ENCODE measurements around the gene C1QTNF6.

C1QTNF6 gene

DNA sequence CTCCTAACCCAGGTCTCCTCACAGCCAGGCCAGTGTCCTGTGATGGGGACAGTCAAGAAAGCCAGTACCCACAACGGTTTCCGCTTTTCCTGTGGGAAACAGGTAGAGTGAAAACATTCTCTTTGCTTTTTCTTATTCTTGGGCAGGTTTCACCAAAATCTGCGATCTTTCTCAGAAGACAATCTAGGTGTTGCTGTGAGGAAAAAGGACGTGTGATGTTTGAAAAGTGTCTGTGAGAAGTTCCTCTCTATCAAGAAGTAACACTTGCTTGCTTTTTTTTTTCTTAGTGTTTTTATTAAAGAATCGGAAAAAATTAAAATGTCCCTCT is 29.1 kb downstream of the C1QTNF6 start:
- H3K4me3 ChIP-seq (replicated peaks; ENCODE audit: insufficient read depth, low read length), result no peak overlapping the region
- H3K27ac ChIP-seq (replicated peaks), result no peak overlapping the region
- no peaks in the 10 kb centered on the region for H3K27me3 ChIP-seq (ENCODE audit: insufficient read depth, poor library complexity, severe bottlenecking)
- no peak for DNase-seq (ENCODE audit: low read depth in 1 of 2, low spot score in 1 of 2)
- TF ChIP-seq POLR2AphosphoS5 (IDR thresholded peaks at IDR 0.05; ENCODE audit: low read depth) (no peak), GABPA (IDR thresholded peaks at IDR 0.05; ENCODE audit: low read depth) (no peak), SPI1 (IDR thresholded peaks at IDR 0.05; ENCODE audit: borderline replicate concordance, low read depth) (no peak), CTCF (IDR thresholded peaks at IDR 0.05; ENCODE audit: insufficient read depth, low read length) (no peak), REST (IDR thresholded peaks at IDR 0.05; ENCODE audit: insufficient replicate concordance, low read depth) (no peak)

DNA sequence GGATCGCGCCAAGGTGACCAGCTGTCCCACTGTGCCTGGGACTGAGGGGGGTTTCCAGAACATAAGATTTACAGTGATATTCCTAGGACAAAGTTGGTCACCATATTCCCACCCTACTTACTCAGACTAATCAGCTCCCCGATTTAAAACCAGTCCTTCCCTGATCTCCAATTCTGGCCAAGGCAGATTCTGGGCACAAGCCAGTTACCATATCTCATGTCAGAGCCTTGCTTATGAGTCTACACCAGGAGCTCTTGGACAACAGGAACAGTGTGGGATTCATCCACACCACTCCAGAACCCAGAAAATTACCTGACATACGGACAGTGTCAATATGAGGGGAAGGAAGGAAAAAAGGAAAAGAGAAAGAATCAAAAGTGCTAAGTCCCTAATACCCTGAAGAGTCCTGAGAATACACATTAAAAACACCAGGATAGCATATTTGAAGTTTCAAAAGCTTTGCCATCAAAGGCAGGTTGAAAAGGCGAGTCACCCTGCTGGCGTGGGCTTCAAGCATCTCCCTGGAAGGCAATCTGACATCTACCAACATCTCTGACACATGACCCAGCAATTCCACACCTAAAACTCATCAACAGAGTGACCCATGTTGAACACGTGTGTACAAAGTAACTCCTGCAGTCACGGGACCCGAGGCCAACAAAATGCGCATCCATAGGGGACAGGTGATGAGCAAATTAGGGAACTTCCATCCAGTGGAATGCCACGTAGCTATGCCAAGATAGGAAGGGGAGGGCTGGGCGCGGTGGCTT is 30.3 kb downstream of the C1QTNF6 start:
- no peak overlapping the region for H3K4me3 ChIP-seq (replicated peaks; ENCODE audit: insufficient read depth, low read length)
- H3K27me3 ChIP-seq (ENCODE audit: insufficient read depth, poor library complexity, severe bottlenecking), result no peaks in the 10 kb centered on the region
- no peak for DNase-seq (ENCODE audit: low read depth in 1 of 2, low spot score in 1 of 2)
- H3K27ac ChIP-seq (replicated peaks), result no peak overlapping the region
- no peak for TF ChIP-seq SPI1 (IDR thresholded peaks at IDR 0.05; ENCODE audit: borderline replicate concordance, low read depth)
- TF ChIP-seq CTCF (IDR thresholded peaks at IDR 0.05; ENCODE audit: insufficient read depth, low read length), result no peak
- no peak for TF ChIP-seq REST (IDR thresholded peaks at IDR 0.05; ENCODE audit: insufficient replicate concordance, low read depth)

DNA sequence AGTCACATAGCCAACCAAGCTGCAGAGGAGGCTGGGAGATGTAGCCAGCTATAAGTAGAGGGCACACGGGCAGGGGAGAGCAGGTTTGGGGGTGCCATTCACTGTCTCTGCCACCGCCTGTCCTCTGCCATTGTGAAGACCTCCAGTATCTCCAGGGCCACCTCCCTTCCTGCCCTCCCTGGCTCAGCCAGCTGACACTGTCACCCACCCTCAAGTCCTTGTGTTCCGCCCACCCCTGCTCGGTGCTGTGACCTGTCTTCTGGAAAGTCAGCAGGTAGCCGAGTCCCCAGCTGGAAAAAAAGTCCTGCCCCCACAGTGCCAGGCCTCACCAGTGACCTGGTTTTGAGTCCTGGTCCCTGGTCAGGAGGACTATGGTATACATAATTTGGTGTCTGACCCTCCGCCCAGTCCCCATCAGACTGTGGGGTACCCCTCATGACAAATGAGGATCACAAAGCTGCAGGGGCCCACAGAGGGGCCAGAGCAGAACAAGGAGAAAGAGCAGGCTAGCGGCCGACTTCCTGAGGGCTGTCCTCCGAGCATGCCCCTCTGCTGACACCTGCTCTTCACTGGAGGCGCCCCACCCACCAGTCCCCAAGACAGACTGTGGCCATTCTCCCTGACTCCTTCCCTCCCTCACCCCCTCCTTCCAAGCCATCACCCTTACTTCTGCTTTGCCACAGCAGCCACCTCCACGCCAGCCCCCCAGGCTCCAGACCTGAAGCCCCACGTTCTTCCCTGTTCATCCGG is 31.2 kb downstream of the C1QTNF6 start:
- Histone ChIP-seq H3K27me3 (ENCODE audit: insufficient read depth, poor library complexity, severe bottlenecking) (no peaks in the 10 kb centered on the region), H3K27ac (replicated peaks) (no peak overlapping the region), H3K4me3 (replicated peaks; ENCODE audit: insufficient read depth, low read length) (no peak overlapping the region)
- no peak for TF ChIP-seq GABPA (IDR thresholded peaks at IDR 0.05; ENCODE audit: low read depth)
- no peak for TF ChIP-seq POLR2AphosphoS5 (IDR thresholded peaks at IDR 0.05; ENCODE audit: low read depth)
- TF ChIP-seq REST (IDR thresholded peaks at IDR 0.05; ENCODE audit: insufficient replicate concordance, low read depth), result no peak
- no peak for TF ChIP-seq CTCF (IDR thresholded peaks at IDR 0.05; ENCODE audit: insufficient read depth, low read length)
- no peak for TF ChIP-seq SPI1 (IDR thresholded peaks at IDR 0.05; ENCODE audit: borderline replicate concordance, low read depth)
- no peak for DNase-seq (ENCODE audit: low read depth in 1 of 2, low spot score in 1 of 2)
